Endodermal cell (in vitro differentiated cells): ENCODE measurements around the gene CD6. TPM values are rescaled to one million over a fixed set of nuclear protein-coding genes. Genes with fewer than 3 reads are reported as not detected.

Source experiments
- DNase-seq: peaks from one replicate; pipeline ENCODE4 v3.0.0-alpha.2; 2017
- H3K27ac ChIP-seq: 2 replicates; pipeline ENCODE4 v1.5.1; 2013; ENCODE audit warnings: mild to moderate bottlenecking, low read depth, low read length, moderate library complexity
- H3K27me3 ChIP-seq: 2 replicates; pipeline ENCODE4 v1.6.1; 2013; ENCODE audit warnings: mild to moderate bottlenecking, low read length, moderate library complexity; ENCODE audit not compliant: insufficient read depth, control insufficient read depth, poor library complexity, severe bottlenecking
- H3K36me3 ChIP-seq: 2 replicates; pipeline ENCODE4 v1.7.0; 2013; ENCODE audit warnings: mild to moderate bottlenecking, low read length, moderate library complexity; ENCODE audit not compliant: control insufficient read depth, insufficient read depth
- H3K4me1 ChIP-seq: one replicate; pipeline ENCODE4 v1.7.0; 2013; ENCODE audit warnings: low read length; ENCODE audit not compliant: control insufficient read depth, insufficient read depth
- H3K4me3 ChIP-seq: 2 replicates; pipeline ENCODE4 v1.5.1; 2013; ENCODE audit warnings: mild to moderate bottlenecking, low read length, moderate library complexity
- H3K9ac ChIP-seq: 2 replicates; pipeline ENCODE4 v1.6.1; 2013; ENCODE audit warnings: mild to moderate bottlenecking, low read length, moderate library complexity; ENCODE audit not compliant: poor library complexity, severe bottlenecking; ENCODE audit errors: extremely low read depth
- H3K9me3 ChIP-seq: 2 replicates; pipeline ENCODE4 v1.6.1; 2013; ENCODE audit warnings: mild to moderate bottlenecking, low read length, moderate library complexity; ENCODE audit not compliant: control insufficient read depth
- H3K27ac Mint-ChIP-seq: 2 replicates; pipeline ENCODE4 v1.8.0; 2020; ENCODE audit warnings: mixed read lengths
- H3K27me3 Mint-ChIP-seq: 2 replicates; pipeline ENCODE4 v1.8.0; 2021; ENCODE audit warnings: mild to moderate bottlenecking, mixed read lengths; ENCODE audit not compliant: insufficient read depth
- H3K36me3 Mint-ChIP-seq: 2 replicates; pipeline ENCODE4 v1.8.0; 2020; ENCODE audit warnings: low read depth, mixed read lengths
- H3K4me1 Mint-ChIP-seq: 2 replicates; pipeline ENCODE4 v1.8.0; 2020; ENCODE audit warnings: mixed read lengths
- H3K4me3 Mint-ChIP-seq: 2 replicates; pipeline ENCODE4 v1.8.0; 2020; ENCODE audit warnings: mild to moderate bottlenecking, moderate library complexity, mixed read lengths
- H3K9me3 Mint-ChIP-seq: 2 replicates; pipeline ENCODE4 v1.8.0; 2020; ENCODE audit warnings: mild to moderate bottlenecking, mixed read lengths
- WGBS, 2 experiments: methylation state at CpG; one replicate each; pipeline versions ENCODE4 v1.1.5 to v1.1.7; 2013; ENCODE audit warnings: missing lambda C conversion rate in 2 of 2, mixed read lengths in 1 of 2; ENCODE audit not compliant: insufficient coverage in 1 of 2, insufficient read length in 1 of 2; 5-methylcytosine and 5-hydroxymethylcytosine counted together
- total RNA-seq, 2 donors: library from RNA; stranded (reverse); fragmentation: NEBNext Ultra II Directional in 1 of 2; extraction: Animal tissue kit (Norgen Biotek cat#: 25700) in 1 of 2; gene quantifications; 2 replicates in 1 of 2; 3 replicates in 1 of 2; pipeline ENCODE4 v1.2.1, GENCODE V29; 2021
- TF ChIP-seq, protein P1 (sequence below): fragments of 200-600 bp; sonication (generic); conservative IDR thresholded peaks from 2 replicates; pipeline ENCODE4 v1.5.0; 2021; ENCODE audit warnings: antibody characterized with exemption, mild to moderate bottlenecking

CD6 gene
- total RNA-seq, 2 donors from 2014 or later: 1.5 to 1.6 TPM

- Histone ChIP-seq H3K27me3 (peaks cover 53% of the 10 kb centered on the region), H3K9ac (no peak overlapping the region), H3K36me3 (no peaks in the 10 kb centered on the region), H3K27ac (peak overlapping the region; percentile 78), H3K4me1 (no peaks in the 10 kb centered on the region), H3K9me3 (no peaks in the 10 kb centered on the region), H3K4me3 (no peak overlapping the region)
- no peak for DNase-seq
- no peaks in the 10 kb centered on the region for H3K36me3 Mint-ChIP-seq
- H3K9me3 Mint-ChIP-seq: no peaks in the 10 kb centered on the region
- H3K4me3 Mint-ChIP-seq: no peak overlapping the region
- H3K27me3 Mint-ChIP-seq: peaks cover 61% of the 10 kb centered on the region
- no peaks in the 10 kb centered on the region for H3K4me1 Mint-ChIP-seq
- TF ChIP-seq, protein P1, sequence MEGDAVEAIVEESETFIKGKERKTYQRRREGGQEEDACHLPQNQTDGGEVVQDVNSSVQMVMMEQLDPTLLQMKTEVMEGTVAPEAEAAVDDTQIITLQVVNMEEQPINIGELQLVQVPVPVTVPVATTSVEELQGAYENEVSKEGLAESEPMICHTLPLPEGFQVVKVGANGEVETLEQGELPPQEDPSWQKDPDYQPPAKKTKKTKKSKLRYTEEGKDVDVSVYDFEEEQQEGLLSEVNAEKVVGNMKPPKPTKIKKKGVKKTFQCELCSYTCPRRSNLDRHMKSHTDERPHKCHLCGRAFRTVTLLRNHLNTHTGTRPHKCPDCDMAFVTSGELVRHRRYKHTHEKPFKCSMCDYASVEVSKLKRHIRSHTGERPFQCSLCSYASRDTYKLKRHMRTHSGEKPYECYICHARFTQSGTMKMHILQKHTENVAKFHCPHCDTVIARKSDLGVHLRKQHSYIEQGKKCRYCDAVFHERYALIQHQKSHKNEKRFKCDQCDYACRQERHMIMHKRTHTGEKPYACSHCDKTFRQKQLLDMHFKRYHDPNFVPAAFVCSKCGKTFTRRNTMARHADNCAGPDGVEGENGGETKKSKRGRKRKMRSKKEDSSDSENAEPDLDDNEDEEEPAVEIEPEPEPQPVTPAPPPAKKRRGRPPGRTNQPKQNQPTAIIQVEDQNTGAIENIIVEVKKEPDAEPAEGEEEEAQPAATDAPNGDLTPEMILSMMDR: no peak
- no peak overlapping the region for H3K27ac Mint-ChIP-seq
- WGBS, 2 experiments: 79 to 85% methylated on average over 2 to 5 of the region's 5 CpGs
Measured at GRCh38 chr11:60948250-60948649, 23.2 kb upstream of the CD6 start.

- DNase-seq: no peak
- no peak overlapping the region for H3K27ac Mint-ChIP-seq
Measured at GRCh38 chr11:60950024-60950423, 21.5 kb upstream of the CD6 start.

GRCh38 chr11:60950933-60951605 is 20.4 kb upstream of the CD6 start:
- no peaks in the 10 kb centered on the region for H3K36me3 ChIP-seq
- Mint-ChIP-seq H3K27me3 (peaks cover 61% of the 10 kb centered on the region), H3K27ac (no peak overlapping the region), H3K4me1 (no peaks in the 10 kb centered on the region), H3K4me3 (peak overlapping the region; percentile 41), H3K9me3 (no peaks in the 10 kb centered on the region), H3K36me3 (no peaks in the 10 kb centered on the region)
- no peaks in the 10 kb centered on the region for H3K9me3 ChIP-seq
- 6 to 16% methylated on average over 23 to 86 of the region's 86 CpGs for WGBS, 2 experiments
- TF ChIP-seq, protein P1: no peak
- H3K9ac ChIP-seq: no peak overlapping the region
- H3K27ac ChIP-seq: no peak overlapping the region
- H3K4me1 ChIP-seq: no peaks in the 10 kb centered on the region
- DNase-seq: peak; percentile 80
- peaks cover 59% of the 10 kb centered on the region for H3K27me3 ChIP-seq
- no peak overlapping the region for H3K4me3 ChIP-seq

More at GRCh38 chr11:60950024-60950423, 21.5 kb upstream of the CD6 start:
- Histone ChIP-seq H3K27ac (no peak overlapping the region), H3K9ac (no peak overlapping the region), H3K4me1 (no peaks in the 10 kb centered on the region), H3K4me3 (no peak overlapping the region), H3K27me3 (peaks cover 59% of the 10 kb centered on the region), H3K9me3 (no peaks in the 10 kb centered on the region), H3K36me3 (no peaks in the 10 kb centered on the region)
- no peak overlapping the region for H3K4me3 Mint-ChIP-seq
- H3K4me1 Mint-ChIP-seq: no peaks in the 10 kb centered on the region
- H3K9me3 Mint-ChIP-seq: no peaks in the 10 kb centered on the region
- H3K36me3 Mint-ChIP-seq: no peaks in the 10 kb centered on the region
- 94% methylated on average over 3 to 6 of the region's 6 CpGs for WGBS, 2 experiments
- TF ChIP-seq, protein P1: no peak
- H3K27me3 Mint-ChIP-seq: peaks cover 69% of the 10 kb centered on the region
